RWPE1 (cell line): Measurements from ENCODE around the gene PARP3.
"Not testable (repeated sequence)": the region's sequence is repeated elsewhere in the genome, so short reads cannot be mapped to it uniquely, and the experiment has no call there.

Experiments used
- CTCF ChIA-PET: fragments of 350-600 bp; sonication (Branson Sonifier 250); formaldehyde crosslinking; extraction: SDS; loops from one replicate; lab custom pipeline; 2021; lab: Yijun Ruan, JAX
- POLR2A ChIA-PET: fragments of 400-600 bp; formaldehyde crosslinking; extraction: SDS; loops from one replicate; lab custom pipeline; 2020; ENCODE audit warnings: antibody characterized with exemption; ENCODE audit not compliant: low non-redundant PET; lab: Yijun Ruan, JAX
- DNase-seq: peaks from one replicate; pipeline ENCODE4 v3.0.0; 2012; ENCODE audit warnings: low spot score
- H3K27ac ChIP-seq: fragments of 450-650 bp; 2 replicates; pipeline ENCODE4 v1.5.1; 2017
- CTCF ChIP-seq: fragments of 450-650 bp; conservative IDR thresholded peaks from 2 replicates; pipeline ENCODE4 v1.5.1; 2017; ENCODE audit warnings: low read depth, mild to moderate bottlenecking

Gene PARP3

GRCh38 chr3:51904034-51904823 is 37.9 kb upstream of the PARP3 start:
- POLR2A ChIA-PET: no interaction called here
- CTCF ChIA-PET: no interaction called here
- no peak overlapping the region for H3K27ac ChIP-seq
- no peak for DNase-seq
- TF ChIP-seq CTCF: no peak

GRCh38 chr3:51908026-51908425 is 34.1 kb upstream of the PARP3 start:
- ChIA-PET POLR2A (no interaction called here), CTCF (no interaction called here)
- peak overlapping the region; percentile 47; the same call in 1 of the 2 replicates for H3K27ac ChIP-seq
- TF ChIP-seq CTCF: no peak
- peak; percentile 7 for DNase-seq

GRCh38 chr3:51916418-51916817 is 25.7 kb upstream of the PARP3 start:
- no peak overlapping the region for H3K27ac ChIP-seq
- TF ChIP-seq CTCF: no peak
- POLR2A ChIA-PET: no interaction called here
- DNase-seq: no peak
- CTCF ChIA-PET: no interaction called here

- TF ChIP-seq CTCF: no peak
- ChIA-PET POLR2A (no interaction called here), CTCF (no interaction called here)
- no peak overlapping the region for H3K27ac ChIP-seq
- DNase-seq: no peak
These were observed 21.0 kb upstream of the PARP3 start for GRCh38 chr3:51921081-51921578.

GRCh38 chr3:51927061-51927977 is 14.8 kb upstream of the PARP3 start:
- ChIA-PET CTCF (no interaction called here), POLR2A (interaction anchor here (0.6 kb wide), 1 partner anchor 22 kb away, joined by 3 read pairs; no protein-coding TSS in a partner anchor)
- no peak for DNase-seq
- no peak overlapping the region for H3K27ac ChIP-seq
- TF ChIP-seq CTCF: no peak

- ChIA-PET CTCF (no interaction called here), POLR2A (no interaction called here)
- no peak for TF ChIP-seq CTCF
- DNase-seq: no peak
- no peak overlapping the region for H3K27ac ChIP-seq
These were observed 13.7 kb upstream of the PARP3 start for GRCh38 chr3:51928438-51928837.

- POLR2A ChIA-PET, H3K27ac ChIP-seq, DNase-seq, CTCF ChIA-PET: not testable (repeated sequence)
These were observed 13.2 kb upstream of the PARP3 start for GRCh38 chr3:51928981-51929380.
